ENCODE data around the gene FER. TPM values are rescaled to one million over a fixed set of nuclear protein-coding genes. Genes with fewer than 3 reads are reported as not detected.

Gene FER
- total RNA-seq, 1 experiment from 2014 or later, result 16.4 TPM

- BruUV-seq (replicated peaks), result no TSS peak
- Histone ChIP-seq H3K27me3 (replicated peaks; ENCODE audit: insufficient read depth, low read depth, low read length, poor library complexity) (no peaks in the 10 kb centered on the region), H3K9me3 (ENCODE audit: low read depth, low read length, poor library complexity, severe bottlenecking) (peaks cover 6% of the 10 kb centered on the region), H3K4me1 (ENCODE audit: insufficient read depth, low read length, poor library complexity, severe bottlenecking) (no peaks in the 10 kb centered on the region), H3K4me3 (ENCODE audit: low read depth, low read length, poor library complexity, severe bottlenecking) (no peak overlapping the region), H3K36me3 (ENCODE audit: insufficient read depth, low read length, poor library complexity, severe bottlenecking) (no peaks in the 10 kb centered on the region), H3K27ac (ENCODE audit: low read depth, low read length, poor library complexity, severe bottlenecking) (no peak overlapping the region)
- CTCF ChIA-PET, result no interaction called here
- intact Hi-C loops (cut with micrococcal nuclease; ENCODE audit: unreplicated experiment), result no loop called here
- POLR2A ChIA-PET (ENCODE audit: low non-redundant PET), result no interaction called here
- TF ChIP-seq EZH2 (IDR thresholded peaks at IDR 0.05; ENCODE audit: borderline replicate concordance, low read depth, low read length, poor library complexity, severe bottlenecking), result no peak
- no peak for TF ChIP-seq CTCF (conservative IDR thresholded peaks at IDR 0.05; ENCODE audit: low read depth, low read length)
- DNase-seq (ENCODE audit: low spot score), result no peak
Measured at GRCh38 chr5:108998216-108998615, 250.5 kb downstream of the FER start.

- TF ChIP-seq CTCF (conservative IDR thresholded peaks at IDR 0.05; ENCODE audit: low read depth, low read length) (no peak), EZH2 (IDR thresholded peaks at IDR 0.05; ENCODE audit: borderline replicate concordance, low read depth, low read length, poor library complexity, severe bottlenecking) (no peak)
- no peak for DNase-seq (ENCODE audit: low spot score)
- no TSS peak for BruUV-seq (replicated peaks)
- intact Hi-C loops (cut with micrococcal nuclease; ENCODE audit: unreplicated experiment), result no loop called here
- no peak overlapping the region for H3K27ac ChIP-seq (ENCODE audit: low read depth, low read length, poor library complexity, severe bottlenecking)
- no peaks in the 10 kb centered on the region for H3K4me1 ChIP-seq (ENCODE audit: insufficient read depth, low read length, poor library complexity, severe bottlenecking)
- H3K36me3 ChIP-seq (ENCODE audit: insufficient read depth, low read length, poor library complexity, severe bottlenecking), result no peaks in the 10 kb centered on the region
- no peaks in the 10 kb centered on the region for H3K9me3 ChIP-seq (ENCODE audit: low read depth, low read length, poor library complexity, severe bottlenecking)
- H3K27me3 ChIP-seq (replicated peaks; ENCODE audit: insufficient read depth, low read depth, low read length, poor library complexity), result no peaks in the 10 kb centered on the region
- no peak overlapping the region for H3K4me3 ChIP-seq (ENCODE audit: low read depth, low read length, poor library complexity, severe bottlenecking)
- ChIA-PET CTCF (no interaction called here), POLR2A (ENCODE audit: low non-redundant PET) (no interaction called here)
Measured at GRCh38 chr5:109003928-109004327, 256.2 kb downstream of the FER start.

GRCh38 chr5:109005297-109006009 lies 257.8 kb downstream of the FER start:
- Histone ChIP-seq H3K4me1 (ENCODE audit: insufficient read depth, low read length, poor library complexity, severe bottlenecking) (no peaks in the 10 kb centered on the region), H3K27me3 (replicated peaks; ENCODE audit: insufficient read depth, low read depth, low read length, poor library complexity) (no peaks in the 10 kb centered on the region), H3K4me3 (ENCODE audit: low read depth, low read length, poor library complexity, severe bottlenecking) (no peak overlapping the region), H3K9me3 (ENCODE audit: low read depth, low read length, poor library complexity, severe bottlenecking) (no peaks in the 10 kb centered on the region), H3K27ac (ENCODE audit: low read depth, low read length, poor library complexity, severe bottlenecking) (no peak overlapping the region), H3K36me3 (ENCODE audit: insufficient read depth, low read length, poor library complexity, severe bottlenecking) (no peaks in the 10 kb centered on the region)
- no TSS peak for BruUV-seq (replicated peaks)
- intact Hi-C loops (cut with micrococcal nuclease; ENCODE audit: unreplicated experiment), result no loop called here
- POLR2A ChIA-PET (ENCODE audit: low non-redundant PET), result no interaction called here
- DNase-seq (ENCODE audit: low spot score), result no peak
- CTCF ChIA-PET, result no interaction called here
- no peak for TF ChIP-seq EZH2 (IDR thresholded peaks at IDR 0.05; ENCODE audit: borderline replicate concordance, low read depth, low read length, poor library complexity, severe bottlenecking)
- no peak for TF ChIP-seq CTCF (conservative IDR thresholded peaks at IDR 0.05; ENCODE audit: low read depth, low read length)

Measured in A673 (cell line).